Prostate gland (tissue), 2 donors: ENCODE data around the gene MYO6. TPM values are rescaled to one million over a fixed set of nuclear protein-coding genes. Genes with fewer than 3 reads are reported as not detected.

Experiments used
- DNase-seq: peaks from one replicate; pipeline ENCODE4 v3.0.0-alpha.2; 2019; ENCODE audit warnings: low spot score
- H3K27ac ChIP-seq, 2 donors: fragments of 200-600 bp; sonication (generic); 2 replicates each; pipeline ENCODE4 v1.5.1; 2017 to 2019
- H3K27me3 ChIP-seq: fragments of 200-600 bp; sonication (generic); replicated peaks from 2 replicates; pipeline ENCODE4 v1.5.1; 2019; ENCODE audit not compliant: insufficient read depth
- H3K36me3 ChIP-seq, 2 donors: fragments of 200-600 bp; sonication (generic); 1 replicate in 1 of 2; 2 replicates in 1 of 2; pipeline versions ENCODE4 v1.5.1 to v1.8.1; 2017 to 2019
- H3K4me1 ChIP-seq: fragments of 200-600 bp; sonication (generic); replicated peaks from 2 replicates; pipeline ENCODE4 v1.5.1; 2019
- H3K4me3 ChIP-seq, 2 donors: fragments of 200-600 bp; sonication (generic); 2 replicates each; pipeline ENCODE4 v1.5.1; 2017 to 2019
- H3K9me3 ChIP-seq: fragments of 200-600 bp; sonication (generic); 2 replicates; pipeline ENCODE4 v1.5.1; 2017
- CTCF ChIP-seq, 4 experiments: fragments of 200-600 bp in 2 of 4; fragments of 450-650 bp in 2 of 4; sonication (generic) in 2 of 4; IDR thresholded peaks; 1 replicate in 3 of 4; 2 replicates in 1 of 4; pipeline ENCODE4 v1.5.1; 2016 to 2019; ENCODE audit warnings: antibody characterized with exemption in 4 of 4, mild to moderate bottlenecking in 2 of 4, moderate library complexity in 2 of 4
- POLR2A ChIP-seq: fragments of 450-650 bp; IDR thresholded peaks from one replicate; pipeline ENCODE4 v1.6.1; 2016; ENCODE audit warnings: antibody characterized with exemption, mild to moderate bottlenecking
- POLR2AphosphoS5 ChIP-seq: sonication (generic); formaldehyde crosslinking; IDR thresholded peaks from one replicate; pipeline ENCODE4 v1.6.1; 2017; ENCODE audit warnings: antibody characterized with exemption
- WGBS: methylation state at CpG from one replicate; pipeline ENCODE4 v1.1.5; 2018; 5-methylcytosine and 5-hydroxymethylcytosine counted together
- intact Hi-C: fragments of 100-400 bp; cut with DNase I; formaldehyde crosslinking; loops from one replicate; pipeline ENCODE4 v1.14.2; 2022
- total RNA-seq, 2 donors: library from RNA; depleted of rRNA; stranded (reverse); fragments of >200 nt; gene quantifications; one replicate each; pipeline ENCODE4 v1.1.0, GENCODE V29; 2016

Gene MYO6
- total RNA-seq, 2 donors from 2014 or later, result 50.1 to 58.7 TPM

GRCh38 chr6:75943381-75943780 is 194.3 kb downstream of the MYO6 start:
- WGBS, result 52% methylated on average over 2 of the region's 2 CpGs
- no peak overlapping the region for H3K27ac ChIP-seq
- H3K4me3 ChIP-seq, result no peak overlapping the region
- TF ChIP-seq POLR2A, result no peak
- TF ChIP-seq POLR2AphosphoS5, result no peak
- H3K4me1 ChIP-seq, result no peaks in the 10 kb centered on the region
- DNase-seq, result no peak
- no peaks in the 10 kb centered on the region for H3K36me3 ChIP-seq
- intact Hi-C loops, result no loop called here
- H3K27me3 ChIP-seq, result no peaks in the 10 kb centered on the region
- no peaks in the 10 kb centered on the region for H3K9me3 ChIP-seq

GRCh38 chr6:75946146-75946831 is 197.2 kb downstream of the MYO6 start:
- Histone ChIP-seq H3K36me3 (no peaks in the 10 kb centered on the region), H3K9me3 (no peaks in the 10 kb centered on the region), H3K27ac (no peak overlapping the region), H3K27me3 (no peaks in the 10 kb centered on the region), H3K4me1 (no peaks in the 10 kb centered on the region), H3K4me3 (no peak overlapping the region)
- WGBS, result 45% methylated on average over 4 of the region's 4 CpGs
- no peak for DNase-seq
- intact Hi-C loops, result no loop called here
- TF ChIP-seq CTCF (IDR thresholded peaks at IDR 0.05) (no peak), POLR2A (no peak), POLR2AphosphoS5 (no peak)

- intact Hi-C loops, result no loop called here
- WGBS, result 95% methylated on average over 5 of the region's 5 CpGs
- Histone ChIP-seq H3K36me3 (no peaks in the 10 kb centered on the region), H3K4me3 (no peak overlapping the region), H3K27me3 (no peaks in the 10 kb centered on the region), H3K27ac (no peak overlapping the region), H3K4me1 (no peaks in the 10 kb centered on the region), H3K9me3 (no peaks in the 10 kb centered on the region)
- TF ChIP-seq POLR2A, result no peak
- no peak for TF ChIP-seq CTCF (IDR thresholded peaks at IDR 0.05)
- TF ChIP-seq POLR2AphosphoS5, result no peak
- no peak for DNase-seq
Measured at GRCh38 chr6:75947935-75948334, 198.9 kb downstream of the MYO6 start.

- no peak for DNase-seq
- Histone ChIP-seq H3K9me3 (no peaks in the 10 kb centered on the region), H3K36me3 (no peaks in the 10 kb centered on the region), H3K27ac (no peak overlapping the region), H3K27me3 (no peaks in the 10 kb centered on the region), H3K4me1 (no peaks in the 10 kb centered on the region), H3K4me3 (no peak overlapping the region)
- TF ChIP-seq POLR2AphosphoS5 (no peak), CTCF (IDR thresholded peaks at IDR 0.05) (no peak), POLR2A (no peak)
- WGBS, result 4% methylated on average over 3 of the region's 3 CpGs
- intact Hi-C loops, result no loop called here
Measured at GRCh38 chr6:75952128-75952527, 203.1 kb downstream of the MYO6 start.

- Histone ChIP-seq H3K4me3 (no peak overlapping the region), H3K36me3 (no peaks in the 10 kb centered on the region), H3K9me3 (no peaks in the 10 kb centered on the region), H3K27ac (no peak overlapping the region), H3K27me3 (peaks cover 2% of the 10 kb centered on the region), H3K4me1 (no peaks in the 10 kb centered on the region)
- 81% methylated on average over 1 of the region's 1 CpG for WGBS
- DNase-seq, result no peak
- intact Hi-C loops, result no loop called here
- TF ChIP-seq CTCF (IDR thresholded peaks at IDR 0.05) (no peak), POLR2AphosphoS5 (no peak), POLR2A (no peak)
Measured at GRCh38 chr6:75963569-75963968, 214.5 kb downstream of the MYO6 start.
